Tongue (tissue), 3 donors: Measurements from ENCODE around the gene SMIM36. TPM values are rescaled to one million over a fixed set of nuclear protein-coding genes. Genes with fewer than 3 reads are reported as not detected.
"Not testable (repeated sequence)": the region's sequence is repeated elsewhere in the genome, so short reads cannot be mapped to it uniquely, and the experiment has no call there.

Experiments
- DNase-seq: peaks from one replicate; pipeline ENCODE4 v3.0.0-alpha.2; 2015
- small RNA-seq: library from RNA; depleted of rRNA; stranded (forward); fragments of <200 nt; gene quantifications from one replicate; pipeline ENCODE3, GENCODE V24; 2014; ENCODE audit warnings: low replicate concordance
- total RNA-seq: library from RNA; depleted of rRNA; stranded (reverse); fragments of >200 nt; gene quantifications from one replicate; pipeline ENCODE4 v1.2.3, GENCODE V29; 2014

Gene SMIM36
- total RNA-seq, 1 donor from 2014 or later: not detected

GRCh38 chr17:55413825-55414489, 97.3 kb downstream of the SMIM36 start:
- DNase-seq: no peak

GRCh38 chr17:55411463-55411855, 99.8 kb downstream of the SMIM36 start:
- no peak for DNase-seq

- DNase-seq: no peak
Measured at GRCh38 chr17:55410722-55411462, 100.4 kb downstream of the SMIM36 start.

- DNase-seq: no peak
Measured at GRCh38 chr17:55409030-55409800, 102.0 kb downstream of the SMIM36 start.

- no peak for DNase-seq
Measured at GRCh38 chr17:55407641-55408566, 103.3 kb downstream of the SMIM36 start.

- no peak for DNase-seq
Measured at GRCh38 chr17:55405600-55405999, 105.7 kb downstream of the SMIM36 start.

GRCh38 chr17:55404197-55404596, 107.1 kb downstream of the SMIM36 start:
- not testable (repeated sequence) for DNase-seq

- DNase-seq: no peak
Measured at GRCh38 chr17:55402374-55402773, 108.9 kb downstream of the SMIM36 start.

Small RNAs within 50 kb of the gene (small RNA-seq; reads per million reads assigned to genes)
- not detected for gene RNU6-1249P

Other genes starting within 250 kb of the SMIM36 start
- gene HLF, start 246.5 kb downstream of the SMIM36 start, total RNA-seq: 14.3 TPM
- 10.3 TPM for gene MMD, start 89.6 kb downstream of the SMIM36 start, total RNA-seq
- 21.5 TPM for gene TMEM100, start 211.4 kb upstream of the SMIM36 start, total RNA-seq
- gene PCTP, start 239.6 kb upstream of the SMIM36 start, total RNA-seq: 10.3 TPM